Measurements from ENCODE around the gene TCTN3. TPM values are rescaled to one million over a fixed set of nuclear protein-coding genes. Genes with fewer than 3 reads are reported as not detected.

Gene TCTN3
- total RNA-seq, 1 experiment from 2014 or later: 21.8 TPM

- H4K20me1 ChIP-seq (ENCODE audit: low read length): no peaks in the 10 kb centered on the region
- intact Hi-C loops (cut with micrococcal nuclease): no loop called here
- H3K36me3 ChIP-seq (ENCODE audit: low read depth, low read length): peaks cover 23% of the 10 kb centered on the region
- H3K9ac ChIP-seq (ENCODE audit: low read length): no peak overlapping the region
- no peak for TF ChIP-seq CTCF (conservative IDR thresholded peaks at IDR 0.05; ENCODE audit: low read depth, low read length)
- TF ChIP-seq EZH2 (IDR thresholded peaks at IDR 0.05; ENCODE audit: low read length, unreplicated experiment): no peak
- no peak for TF ChIP-seq EZH2phosphoT487 (IDR thresholded peaks at IDR 0.05; ENCODE audit: borderline replicate concordance, low read length)
- H2AFZ ChIP-seq (ENCODE audit: low read length): no peak overlapping the region
- DNase-seq: no peak
- ChIA-PET CTCF (no interaction called here), POLR2A (ENCODE audit: unreplicated experiment) (no interaction called here)
- no TSS peak for BruUV-seq (replicated peaks)
- H3K9me2 ChIP-seq (replicated peaks; ENCODE audit: low read length): no peaks in the 10 kb centered on the region
- no peaks in the 10 kb centered on the region for H3K9me3 ChIP-seq (ENCODE audit: low read length)
- no peak for ATAC-seq
- no peaks in the 10 kb centered on the region for H3F3A ChIP-seq (ENCODE audit: low read length, unreplicated experiment)
- H3K4me3 ChIP-seq (ENCODE audit: low read length): no peak overlapping the region
- no peak overlapping the region for H3K27ac ChIP-seq (ENCODE audit: low read length)
- H3K4me2 ChIP-seq (ENCODE audit: low read length): no peak overlapping the region
- no peaks in the 10 kb centered on the region for H3K27me3 ChIP-seq (ENCODE audit: low read length)
- H3K4me1 ChIP-seq (ENCODE audit: insufficient read depth, low read length): peaks cover 6% of the 10 kb centered on the region; the same call in 1 of the 2 replicates
- peaks cover 45% of the 10 kb centered on the region for H3K79me2 ChIP-seq (ENCODE audit: low read length)
Measured at GRCh38 chr10:95653895-95654294, 39.8 kb downstream of the TCTN3 start.

GRCh38 chr10:95651346-95652060 lies 42.2 kb downstream of the TCTN3 start:
- Histone ChIP-seq H3K9ac (ENCODE audit: low read length) (no peak overlapping the region), H2AFZ (ENCODE audit: low read length) (no peak overlapping the region), H3K27me3 (ENCODE audit: low read length) (no peaks in the 10 kb centered on the region), H3K4me2 (ENCODE audit: low read length) (no peak overlapping the region), H3K36me3 (ENCODE audit: low read depth, low read length) (peaks cover 27% of the 10 kb centered on the region), H3F3A (ENCODE audit: low read length, unreplicated experiment) (no peaks in the 10 kb centered on the region), H3K9me2 (replicated peaks; ENCODE audit: low read length) (no peaks in the 10 kb centered on the region), H3K9me3 (ENCODE audit: low read length) (no peaks in the 10 kb centered on the region), H3K27ac (ENCODE audit: low read length) (no peak overlapping the region), H4K20me1 (ENCODE audit: low read length) (no peaks in the 10 kb centered on the region), H3K4me3 (ENCODE audit: low read length) (no peak overlapping the region), H3K4me1 (ENCODE audit: insufficient read depth, low read length) (peaks cover 6% of the 10 kb centered on the region; the same call in 1 of the 2 replicates), H3K79me2 (ENCODE audit: low read length) (peaks cover 49% of the 10 kb centered on the region)
- intact Hi-C loops (cut with micrococcal nuclease): no loop called here
- POLR2A ChIA-PET (ENCODE audit: unreplicated experiment): no interaction called here
- DNase-seq (no peak), ATAC-seq (no peak)
- TF ChIP-seq CTCF (conservative IDR thresholded peaks at IDR 0.05; ENCODE audit: low read depth, low read length): no peak
- TF ChIP-seq EZH2 (IDR thresholded peaks at IDR 0.05; ENCODE audit: low read length, unreplicated experiment): no peak
- no peak for TF ChIP-seq EZH2phosphoT487 (IDR thresholded peaks at IDR 0.05; ENCODE audit: borderline replicate concordance, low read length)
- BruUV-seq (replicated peaks): no TSS peak
- CTCF ChIA-PET: no interaction called here

- Histone ChIP-seq H3K9me2 (replicated peaks; ENCODE audit: low read length) (no peaks in the 10 kb centered on the region), H3K27ac (ENCODE audit: low read length) (no peak overlapping the region), H3K79me2 (ENCODE audit: low read length) (peaks cover 37% of the 10 kb centered on the region), H3K4me2 (ENCODE audit: low read length) (no peak overlapping the region), H3K4me1 (ENCODE audit: insufficient read depth, low read length) (peaks cover 2% of the 10 kb centered on the region; the same call in 1 of the 2 replicates), H2AFZ (ENCODE audit: low read length) (no peak overlapping the region), H3K9me3 (ENCODE audit: low read length) (no peaks in the 10 kb centered on the region), H4K20me1 (ENCODE audit: low read length) (no peaks in the 10 kb centered on the region), H3K36me3 (ENCODE audit: low read depth, low read length) (peaks cover 27% of the 10 kb centered on the region), H3K9ac (ENCODE audit: low read length) (no peak overlapping the region), H3K27me3 (ENCODE audit: low read length) (no peaks in the 10 kb centered on the region), H3K4me3 (ENCODE audit: low read length) (no peak overlapping the region), H3F3A (ENCODE audit: low read length, unreplicated experiment) (no peaks in the 10 kb centered on the region)
- POLR2A ChIA-PET (ENCODE audit: unreplicated experiment): no interaction called here
- CTCF ChIA-PET: no interaction called here
- no peak for ATAC-seq
- TF ChIP-seq CTCF (conservative IDR thresholded peaks at IDR 0.05; ENCODE audit: low read depth, low read length): no peak
- no peak for TF ChIP-seq EZH2phosphoT487 (IDR thresholded peaks at IDR 0.05; ENCODE audit: borderline replicate concordance, low read length)
- no peak for TF ChIP-seq EZH2 (IDR thresholded peaks at IDR 0.05; ENCODE audit: low read length, unreplicated experiment)
- peak; percentile 6 for DNase-seq
- no TSS peak for BruUV-seq (replicated peaks)
- intact Hi-C loops (cut with micrococcal nuclease): no loop called here
Measured at GRCh38 chr10:95650232-95650631, 43.5 kb downstream of the TCTN3 start.
